GM12878 (cell line): Measurements from ENCODE around the gene FLNC. TPM values are rescaled to one million over a fixed set of nuclear protein-coding genes. Genes with fewer than 3 reads are reported as not detected.

Experiments used
- BHLHE40 ChIP-seq, 2 experiments: fragments of 450-650 bp in 1 of 2; IDR thresholded peaks; 2 replicates each; pipeline ENCODE4 v1.6.1; 2011 to 2017; ENCODE audit warnings: low read depth in 2 of 2, borderline replicate concordance in 1 of 2, improper control_type of control experiment in 1 of 2, low read length in 1 of 2, mild to moderate bottlenecking in 1 of 2
- CHD1 ChIP-seq: IDR thresholded peaks from 2 replicates; pipeline ENCODE4 v1.6.1; 2012; ENCODE audit warnings: low read depth, low read length, improper control_type of control experiment
- CUX1 ChIP-seq: IDR thresholded peaks from 2 replicates; pipeline ENCODE4 v1.6.1; 2012; ENCODE audit warnings: improper control_type of control experiment, low read depth, low read length; ENCODE audit not compliant: insufficient replicate concordance
- E2F8 ChIP-seq: fragments of 450-650 bp; IDR thresholded peaks from 2 replicates; pipeline ENCODE4 v1.6.1; 2018; ENCODE audit warnings: mild to moderate bottlenecking, low read depth, moderate library complexity; ENCODE audit not compliant: partially characterized antibody
- EED ChIP-seq: sonication (generic); IDR thresholded peaks from 2 replicates; pipeline ENCODE4 v1.6.1; 2016; ENCODE audit warnings: antibody characterized with exemption, low read depth
- HDAC6 ChIP-seq: fragments of 200-600 bp; sonication (generic); IDR thresholded peaks from one replicate; pipeline ENCODE4 v1.8.0; 2017; ENCODE audit warnings: antibody characterized with exemption; ENCODE audit not compliant: unreplicated experiment
- IRF4 ChIP-seq: IDR thresholded peaks from 2 replicates; pipeline ENCODE4 v1.6.1; 2011; ENCODE audit warnings: low read depth, low read length
- KAT2A ChIP-seq: conservative IDR thresholded peaks from 2 replicates; pipeline ENCODE4 v1.6.1; 2011; ENCODE audit warnings: low read depth, low read length; ENCODE audit not compliant: control insufficient read depth
- PAX8 ChIP-seq: fragments of 450-650 bp; IDR thresholded peaks from 2 replicates; pipeline ENCODE4 v1.6.1; 2017; ENCODE audit warnings: mild to moderate bottlenecking, moderate library complexity
- POLR2A ChIP-seq: IDR thresholded peaks from 2 replicates; pipeline ENCODE4 v1.6.1; 2011; ENCODE audit warnings: low read depth, mild to moderate bottlenecking, low read length
- RCOR1 ChIP-seq: conservative IDR thresholded peaks from 2 replicates; pipeline ENCODE4 v1.6.1; 2012; ENCODE audit warnings: low read depth, low read length, improper control_type of control experiment
- REST ChIP-seq: IDR thresholded peaks from 2 replicates; pipeline ENCODE4 v1.6.1; 2012; ENCODE audit warnings: mild to moderate bottlenecking, low read depth, low read length
- SMAD1 ChIP-seq: fragments of 450-650 bp; IDR thresholded peaks from 2 replicates; pipeline ENCODE4 v1.6.1; 2018; ENCODE audit warnings: mild to moderate bottlenecking, low read depth; ENCODE audit not compliant: partially characterized antibody
- STAT1 ChIP-seq: fragments of 450-650 bp; conservative IDR thresholded peaks from 2 replicates; pipeline ENCODE4 v1.6.1; 2014; ENCODE audit warnings: antibody characterized with exemption, mild to moderate bottlenecking
- TAF1 ChIP-seq: IDR thresholded peaks from 2 replicates; pipeline ENCODE4 v1.6.1; 2011; ENCODE audit warnings: mild to moderate bottlenecking, low read depth, low read length, borderline replicate concordance
- YBX1 ChIP-seq: fragments of 450-650 bp; IDR thresholded peaks from 2 replicates; pipeline ENCODE4 v1.6.1; 2016; ENCODE audit warnings: antibody characterized with exemption
- ZNF384 ChIP-seq: IDR thresholded peaks from 2 replicates; pipeline ENCODE4 v1.6.1; 2012; ENCODE audit warnings: low read depth, mild to moderate bottlenecking, low read length, improper control_type of control experiment, borderline replicate concordance
- polyA plus RNA-seq, 11 experiments: library from polyadenylated mRNA; depleted of rRNA in 4 of 11; unstranded in 6 of 11; stranded (reverse) in 5 of 11; fragments of >200 nt; fragmentation: Nextera tagmentation in 4 of 11; fragmentation: Illumina TruSeq in 1 of 11; extraction: Ambion mirVana in 4 of 11; extraction: Trizol in 1 of 11; gene quantifications; 1 replicate in 1 of 11; 2 replicates in 10 of 11; pipeline versions ENCODE4 v1.2.1 to v1.2.3, GENCODE V29; 2011 to 2016; ENCODE audit warnings: inconsistent platforms in 2 of 11, missing spikeins in 2 of 11, low read depth in 1 of 11
- total RNA-seq, 4 experiments: library from RNA; depleted of rRNA in 3 of 4; stranded (reverse); fragments of >200 nt in 3 of 4; fragmentation: Illumina TruSeq in 1 of 4; extraction: Trizol in 1 of 4; gene quantifications; 2 replicates each; pipeline versions ENCODE4 v1.2.1 to v1.2.3, GENCODE V29; 2013 to 2021

FLNC gene
- total and polyA plus RNA-seq, 10 of the 15 experiments (the other 5 are each of a cell fraction or from before 2014, with no cell fraction given), result 0.01 to 0.21 (median 0.06) TPM; not detected in 3

- peak; percentile 75; the same call in 1 of the 2 replicates for TF ChIP-seq TAF1
- no peak for TF ChIP-seq EED
- no peak for TF ChIP-seq STAT1
- no peak for TF ChIP-seq SMAD1
- no peak for TF ChIP-seq REST
- TF ChIP-seq HDAC6, result no peak
- TF ChIP-seq PAX8, result no peak
- peak; percentile 90 for TF ChIP-seq POLR2A
- 0 out of 2 replicates have a peak, but pooled peaks have one; percentile 13 for TF ChIP-seq RCOR1
- TF ChIP-seq KAT2A, result no peak
- peak in 1 of 2 experiments; percentile 28; a peak in 1 of 4 replicates for TF ChIP-seq BHLHE40 (IDR thresholded peaks at IDR 0.05; ENCODE audit: borderline replicate concordance in 1 of 2, low read depth in 2 of 2, low read length in 1 of 2)
- no peak for TF ChIP-seq IRF4
- TF ChIP-seq YBX1, result no peak
- TF ChIP-seq CHD1, result no peak
- TF ChIP-seq ZNF384, result no peak
- no peak for TF ChIP-seq CUX1
- TF ChIP-seq E2F8, result no peak
These were observed 32.6 kb downstream of the FLNC start, which contains the start of gene ATP6V1F (continued) for GRCh38 chr7:128862571-128863432.
